K562 (cell line): ENCODE results near the gene TFCP2L1. TPM values are rescaled to one million over a fixed set of nuclear protein-coding genes. Genes with fewer than 3 reads are reported as not detected.
"Not testable (repeated sequence)": the region's sequence is repeated elsewhere in the genome, so short reads cannot be mapped to it uniquely, and the experiment has no call there.

ENCODE experiments used
- ATAC-seq: fragments of 200-7000 bp; cut with Tn5 transposase; 3 replicates; pipeline ENCODE4 v1.9.1; 2020; ENCODE audit warnings: moderate library complexity
- BruUV-seq: library from RNA; stranded (reverse); fragments of 400-500 nt; replicated peaks from 2 replicates; lab custom pipeline; 2021; lab: Mats Ljungman, UMichigan
- CTCF ChIA-PET: fragments of 300-600 bp; formaldehyde crosslinking; extraction: SDS; loops from one replicate; lab custom pipeline; 2021; ENCODE audit warnings: low intra/inter-chr PET ratio; lab: Yijun Ruan, JAX
- POLR2A ChIA-PET: fragments of 300-600, 350-650 bp; sonication (Branson Sonifier 250); formaldehyde crosslinking; extraction: SDS; loops from one replicate; lab custom pipeline; 2021; ENCODE audit warnings: antibody characterized with exemption, inconsistent platforms; lab: Yijun Ruan, JAX
- DNase-seq, 4 experiments: peaks; one replicate each; pipeline versions ENCODE4 v3.0.0 to v3.0.0-alpha.2; 2011 to 2018; ENCODE audit warnings: low spot score in 3 of 4, mixed read lengths in 3 of 4; ENCODE audit errors: extremely low read depth in 1 of 4
- FAIRE-seq: peaks from 2 replicates; lab custom pipeline; 2011; peaks lifted over from hg19 to GRCh38; lab: Jason Lieb, UNC
- H2AFZ ChIP-seq: 2 replicates; pipeline ENCODE4 v1.6.0; 2011; ENCODE audit warnings: low read depth, low read length, control low read depth, inconsistent platforms
- H3K27ac ChIP-seq: fragments of 200-600 bp; 3 replicates; pipeline ENCODE4 v1.8.0; 2011; ENCODE audit warnings: low read depth, mild to moderate bottlenecking, control low read depth, inconsistent platforms, low read length, moderate library complexity, mixed read lengths; ENCODE audit errors: extremely low read depth
- H3K27me3 ChIP-seq, 2 experiments: fragments of 300-600 bp in 1 of 2; 2 replicates in 1 of 2; 3 replicates in 1 of 2; pipeline versions ENCODE4 v1.6.0 to v1.8.0; 2011; ENCODE audit warnings: inconsistent platforms in 2 of 2, low read length in 2 of 2, mild to moderate bottlenecking in 1 of 2, mixed read lengths in 1 of 2, moderate library complexity in 1 of 2; ENCODE audit not compliant: control insufficient read depth in 2 of 2, insufficient read depth in 2 of 2
- H3K36me3 ChIP-seq: fragments of 300-600 bp; 3 replicates; pipeline ENCODE4 v1.8.0; 2011; ENCODE audit warnings: mild to moderate bottlenecking, low read length, inconsistent platforms; ENCODE audit not compliant: control insufficient read depth, insufficient read depth
- H3K4me1 ChIP-seq, 2 experiments: fragments of 200-600 bp in 1 of 2; replicated peaks in 1 of 2; 2 replicates in 1 of 2; 3 replicates in 1 of 2; pipeline versions ENCODE4 v1.5.1 to v1.8.0; 2011; ENCODE audit warnings: inconsistent platforms in 2 of 2, low read length in 2 of 2, mild to moderate bottlenecking in 1 of 2, mixed read lengths in 1 of 2, moderate library complexity in 1 of 2; ENCODE audit not compliant: control insufficient read depth in 2 of 2, insufficient read depth in 2 of 2
- H3K4me2 ChIP-seq: 2 replicates; pipeline ENCODE4 v1.6.1; 2011; ENCODE audit warnings: low read length, control low read depth, inconsistent platforms, mixed read lengths; ENCODE audit not compliant: insufficient read depth
- H3K4me3 ChIP-seq: fragments of 200-600 bp; sonication (generic), shearing (Covaris generic); 2 replicates; pipeline ENCODE4 v1.5.1; 2016; ENCODE audit warnings: control low read depth, inconsistent platforms
- H3K79me2 ChIP-seq: fragments of 200-600 bp; 3 replicates; pipeline ENCODE4 v1.8.0; 2011; ENCODE audit warnings: low read length, inconsistent platforms; ENCODE audit not compliant: control insufficient read depth, insufficient read depth
- H3K9ac ChIP-seq, 2 experiments: 2 replicates each; pipeline versions ENCODE4 v1.6.0 to v1.6.1; 2011; ENCODE audit warnings: low read depth in 2 of 2, low read length in 2 of 2, control low read depth in 1 of 2, inconsistent platforms in 1 of 2, mild to moderate bottlenecking in 1 of 2, mixed read lengths in 1 of 2; ENCODE audit not compliant: insufficient read depth in 1 of 2
- H3K9me1 ChIP-seq: one replicate; pipeline ENCODE4 v1.6.0; 2011; ENCODE audit warnings: inconsistent platforms, mild to moderate bottlenecking, low read length, moderate library complexity; ENCODE audit not compliant: control insufficient read depth, insufficient read depth
- H3K9me3 ChIP-seq: replicated peaks from 2 replicates; pipeline ENCODE4 v1.5.1; 2011; ENCODE audit warnings: low read depth, low read length, inconsistent platforms; ENCODE audit not compliant: control insufficient read depth, insufficient read depth
- H4K20me1 ChIP-seq: replicated peaks from 2 replicates; pipeline ENCODE4 v1.6.1; 2011; ENCODE audit warnings: low read length, inconsistent platforms, mixed read lengths; ENCODE audit not compliant: control insufficient read depth, insufficient read depth
- NFIX ChIP-seq: fragments of 250-450 bp; sonication (Bioruptor Pico); IDR thresholded peaks from 2 replicates; pipeline ENCODE4 v1.4.0; 2020; ENCODE audit warnings: low read depth, mild to moderate bottlenecking, moderate library complexity
- WGBS: fragments of 100-300 bp; shearing (Covaris generic); methylation state at CpG from one replicate; pipeline ENCODE4 v1.1.6; 2016; ENCODE audit warnings: low coverage, mixed read lengths; ENCODE audit not compliant: insufficient coverage; ENCODE audit errors: missing lambda C conversion rate; 5-methylcytosine and 5-hydroxymethylcytosine counted together
- in situ Hi-C: fragments of 300-500 bp; cut with MboI; formaldehyde crosslinking; loops from 4 replicates; pipeline ENCODE4 v1.15.0; 2018; ENCODE audit warnings: inconsistent platforms, mixed read lengths
- intact Hi-C: fragments of 100-400 bp; cut with micrococcal nuclease; formaldehyde crosslinking; loops from 2 replicates; pipeline ENCODE4 v1.14.2; 2022
- polyA plus RNA-seq, 8 experiments: library from polyadenylated mRNA; depleted of rRNA in 4 of 8; stranded (reverse) in 5 of 8; unstranded in 3 of 8; fragments of >200 nt; fragmentation: Nextera tagmentation in 2 of 8; fragmentation: Illumina TruSeq in 1 of 8; extraction: Ambion mirVana in 2 of 8; extraction: Trizol in 1 of 8; gene quantifications; 2 replicates each; pipeline versions ENCODE4 v1.2.1 to v1.2.3, GENCODE V29; 2011 to 2014; ENCODE audit warnings: inconsistent platforms in 1 of 8, missing spikeins in 1 of 8
- total RNA-seq, 7 experiments: library from RNA; depleted of rRNA in 6 of 7; stranded (reverse); fragments of >200 nt in 6 of 7; fragmentation: Illumina TruSeq in 2 of 7; extraction: Trizol in 2 of 7; gene quantifications; 2 replicates each; pipeline versions ENCODE4 v1.2.1 to v1.2.3, GENCODE V29; 2011 to 2021; ENCODE audit warnings: low replicate concordance in 1 of 7

TFCP2L1 gene
- total and polyA plus RNA-seq, 9 of the 15 experiments (the other 6 are each of a cell fraction or from before 2014, with no cell fraction given): 0.08 to 1.00 (median 0.42) TPM

- no peaks in the 10 kb centered on the region for H3K79me2 ChIP-seq
- no peaks in the 10 kb centered on the region for H3K9me1 ChIP-seq
- ATAC-seq: no peak
- H3K9me3 ChIP-seq: no peaks in the 10 kb centered on the region
- ChIA-PET CTCF (no interaction called here), POLR2A (interaction anchor here (0.8 kb wide), 2 partner anchors 16 to 507 kb away, joined by 3 read pairs; no protein-coding TSS in a partner anchor)
- H4K20me1 ChIP-seq: no peaks in the 10 kb centered on the region
- H3K4me2 ChIP-seq: no peak overlapping the region
- H3K27ac ChIP-seq: no peak overlapping the region
- H3K4me3 ChIP-seq: no peak overlapping the region
- H3K36me3 ChIP-seq: no peaks in the 10 kb centered on the region
- WGBS: under 1% methylated on average over 12 of the region's 12 CpGs
- intact Hi-C loops: no loop called here
- TF ChIP-seq NFIX (CRISPR knock-in tag): no peak
- TF ChIP-seq, all 486 proteins: peak for 0
- FAIRE-seq: no peak
- no peak for DNase-seq
- H2AFZ ChIP-seq: no peak overlapping the region
- H3K4me1 ChIP-seq: no peaks in the 10 kb centered on the region
- peaks cover 17 to 29% of the 10 kb centered on the region in 2 experiments; a peak in 4 of 5 replicates for H3K27me3 ChIP-seq
- no TSS peak for BruUV-seq
- in situ Hi-C loops: no loop called here
- H3K9ac ChIP-seq: no peak overlapping the region
Measured at GRCh38 chr2:121298476-121298875, 13.5 kb upstream of the TFCP2L1 start.

- H2AFZ ChIP-seq, in situ Hi-C loops, H4K20me1 ChIP-seq, ATAC-seq, DNase-seq, FAIRE-seq, H3K27ac ChIP-seq, H3K79me2 ChIP-seq, H3K4me1 ChIP-seq, H3K4me2 ChIP-seq, intact Hi-C loops, CTCF ChIA-PET, H3K9ac ChIP-seq, H3K36me3 ChIP-seq, BruUV-seq, H3K4me3 ChIP-seq, H3K9me3 ChIP-seq, POLR2A ChIA-PET, H3K9me1 ChIP-seq: not testable (repeated sequence)
- 3% methylated on average over 5 of the region's 5 CpGs for WGBS
- H3K27me3 ChIP-seq: peaks cover 16 to 33% of the 10 kb centered on the region in 2 experiments; a peak in 4 of 5 replicates
Measured at GRCh38 chr2:121297866-121298265, 12.9 kb upstream of the TFCP2L1 start.
